Measurements from ENCODE around the gene ATG2A. TPM values are rescaled to one million over a fixed set of nuclear protein-coding genes. Genes with fewer than 3 reads are reported as not detected.

ATG2A gene
- total and polyA plus RNA-seq, 5 donors, result 13.3 to 17.9 (median 13.6) TPM

DNA sequence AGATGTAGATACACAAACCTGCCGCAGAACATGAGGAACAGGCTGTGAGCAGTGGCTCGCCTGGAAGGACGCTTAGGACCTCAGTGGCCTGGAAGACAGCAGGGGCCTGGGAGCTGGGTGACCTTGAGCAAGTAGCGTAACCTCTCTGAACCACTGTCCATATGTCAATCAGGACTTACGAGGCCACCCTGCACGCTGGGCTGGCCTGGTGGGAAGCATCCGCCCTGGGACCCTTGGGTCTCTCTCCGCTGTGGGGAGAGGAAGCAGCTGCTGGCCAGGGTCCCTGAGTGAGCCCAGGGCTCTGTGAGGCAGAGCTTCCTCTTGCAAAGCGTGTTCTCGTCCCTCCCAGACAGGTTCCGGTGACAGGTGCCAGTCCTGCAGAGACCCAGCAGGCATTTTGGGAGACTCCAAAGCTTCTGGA lies 24.6 kb downstream of the ATG2A start:
- Histone ChIP-seq H3K9me3 (ENCODE audit: control insufficient read depth, low read length) (no peaks in the 10 kb centered on the region), H3K27ac (ENCODE audit: low read length) (no peak overlapping the region), H3K4me1 (ENCODE audit: control insufficient read depth, insufficient read depth, low read length) (no peaks in the 10 kb centered on the region), H3K27me3 (ENCODE audit: control insufficient read depth, insufficient read depth) (no peaks in the 10 kb centered on the region), H3K4me3 (ENCODE audit: low read length) (no peak overlapping the region)
- WGBS, result 72% methylated on average over 11 of the region's 11 CpGs
- DNase-seq (peak in 1 of 3 donors; percentile 59), ATAC-seq (no peak)
- intact Hi-C loops (cut with DNase I), result loop anchor here in 3 of 4 donors (2.0 to 5.0 kb wide), 2 partner anchors 45 to 46 kb away; no protein-coding TSS in a partner anchor

GRCh38 chr11:64891880-64892279 lies 25.1 kb downstream of the ATG2A start:
- no peaks in the 10 kb centered on the region for H3K4me1 ChIP-seq (ENCODE audit: control insufficient read depth, insufficient read depth, low read length)
- no peak overlapping the region for H3K27ac ChIP-seq (ENCODE audit: low read length)
- ATAC-seq, result no peak
- intact Hi-C loops (cut with DNase I), result loop anchor here in 3 of 4 donors (2.0 to 5.0 kb wide), 2 partner anchors 45 kb away; no protein-coding TSS in a partner anchor
- WGBS, result 82% methylated on average over 5 of the region's 5 CpGs
- no peaks in the 10 kb centered on the region for H3K9me3 ChIP-seq (ENCODE audit: control insufficient read depth, low read length)
- DNase-seq, result no peak
- H3K27me3 ChIP-seq (ENCODE audit: control insufficient read depth, insufficient read depth), result no peaks in the 10 kb centered on the region
- no peak overlapping the region for H3K4me3 ChIP-seq (ENCODE audit: low read length)

- Histone ChIP-seq H3K27ac (ENCODE audit: low read length) (no peak overlapping the region), H3K27me3 (ENCODE audit: control insufficient read depth, insufficient read depth) (no peaks in the 10 kb centered on the region), H3K4me3 (ENCODE audit: low read length) (no peak overlapping the region), H3K4me1 (ENCODE audit: control insufficient read depth, insufficient read depth, low read length) (no peaks in the 10 kb centered on the region), H3K9me3 (ENCODE audit: control insufficient read depth, low read length) (no peaks in the 10 kb centered on the region)
- DNase-seq, result no peak
- ATAC-seq, result no peak
- intact Hi-C loops (cut with DNase I), result loop anchor here in 2 of 4 donors (5.0 kb wide), 1 partner anchor 44 kb away; no protein-coding TSS in a partner anchor
- WGBS, result 90% methylated on average over 25 of the region's 25 CpGs
Observed at GRCh38 chr11:64891215-64891848, 25.7 kb downstream of the ATG2A start.

GRCh38 chr11:64890522-64890939 lies 26.5 kb downstream of the ATG2A start:
- Histone ChIP-seq H3K4me3 (ENCODE audit: low read length) (no peak overlapping the region), H3K27ac (ENCODE audit: low read length) (no peak overlapping the region), H3K27me3 (ENCODE audit: control insufficient read depth, insufficient read depth) (no peaks in the 10 kb centered on the region), H3K9me3 (ENCODE audit: control insufficient read depth, low read length) (no peaks in the 10 kb centered on the region), H3K4me1 (ENCODE audit: control insufficient read depth, insufficient read depth, low read length) (no peaks in the 10 kb centered on the region)
- intact Hi-C loops (cut with DNase I), result loop anchor here in 2 of 4 donors (5.0 kb wide), 1 partner anchor 43 kb away; no protein-coding TSS in a partner anchor
- 90% methylated on average over 7 of the region's 7 CpGs for WGBS
- ATAC-seq (no peak), DNase-seq (no peak)

DNA sequence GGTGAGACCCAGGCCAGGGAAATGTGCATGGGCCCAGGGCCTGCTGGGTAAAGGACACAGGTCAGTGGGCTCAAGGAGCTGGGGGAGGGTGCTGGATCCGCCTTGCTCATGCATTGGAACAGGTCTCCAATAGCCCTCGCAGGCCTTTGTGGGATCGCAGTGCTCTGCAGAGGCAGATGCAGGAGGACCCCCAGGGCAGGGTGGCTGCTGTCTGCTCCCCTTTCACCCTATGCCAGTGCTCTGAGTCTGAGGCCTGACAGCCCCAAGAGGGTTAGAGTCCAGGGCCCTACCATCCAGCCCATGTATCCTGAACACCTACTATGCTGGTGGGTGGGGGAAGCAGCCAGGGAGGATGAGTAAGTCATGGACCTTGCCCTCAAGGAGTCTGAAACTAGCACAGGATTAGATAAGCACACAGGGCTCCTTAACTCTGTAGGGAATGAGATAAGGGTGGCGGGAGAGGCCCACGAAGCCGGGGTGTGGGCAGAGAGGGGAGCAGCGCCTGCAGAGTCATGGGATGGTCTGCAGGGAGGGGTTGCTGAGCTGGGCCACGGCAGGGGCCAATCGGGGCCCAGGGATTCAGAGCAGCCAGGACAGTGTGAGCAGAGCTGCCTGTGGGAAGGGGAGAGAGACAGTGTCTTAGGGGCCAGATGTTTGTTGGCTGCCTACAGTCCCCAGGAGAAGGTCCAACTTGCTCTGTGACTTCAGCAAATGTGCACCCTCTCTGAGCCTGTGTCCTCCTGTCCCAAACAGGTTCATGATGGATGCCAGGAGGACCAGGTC lies 28.1 kb downstream of the ATG2A start:
- Histone ChIP-seq H3K9me3 (ENCODE audit: control insufficient read depth, low read length) (no peaks in the 10 kb centered on the region), H3K27me3 (ENCODE audit: control insufficient read depth, insufficient read depth) (no peaks in the 10 kb centered on the region), H3K27ac (ENCODE audit: low read length) (no peak overlapping the region), H3K4me3 (ENCODE audit: low read length) (no peak overlapping the region), H3K4me1 (ENCODE audit: control insufficient read depth, insufficient read depth, low read length) (no peaks in the 10 kb centered on the region)
- ATAC-seq (no peak), DNase-seq (no peak)
- intact Hi-C loops (cut with DNase I), result no loop called here
- WGBS, result 50% methylated on average over 9 of the region's 9 CpGs

DNA sequence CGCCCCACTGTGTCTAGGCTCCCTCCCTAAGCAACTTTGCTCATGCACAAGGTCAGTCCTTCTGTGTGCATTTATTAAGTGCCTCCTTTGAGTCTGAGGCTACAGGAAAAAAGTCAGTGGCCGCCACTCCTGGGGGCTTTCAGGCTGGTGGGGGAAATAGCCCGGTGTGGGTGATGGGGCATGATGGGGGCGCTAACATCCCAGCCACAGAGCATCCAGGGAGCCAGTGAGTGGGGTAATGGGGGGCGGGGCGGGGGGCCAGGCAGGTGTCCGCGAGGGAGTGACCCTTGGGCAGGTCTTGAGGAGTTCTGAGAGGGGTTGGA lies 28.6 kb downstream of the ATG2A start:
- H3K9me3 ChIP-seq (ENCODE audit: control insufficient read depth, low read length), result no peaks in the 10 kb centered on the region
- DNase-seq (peak in 1 of 3 donors; percentile 50), ATAC-seq (no peak)
- intact Hi-C loops (cut with DNase I), result no loop called here
- WGBS, result 69% methylated on average over 8 of the region's 8 CpGs
- H3K4me1 ChIP-seq (ENCODE audit: control insufficient read depth, insufficient read depth, low read length), result no peaks in the 10 kb centered on the region
- H3K4me3 ChIP-seq (ENCODE audit: low read length), result no peak overlapping the region
- H3K27ac ChIP-seq (ENCODE audit: low read length), result no peak overlapping the region
- no peaks in the 10 kb centered on the region for H3K27me3 ChIP-seq (ENCODE audit: control insufficient read depth, insufficient read depth)

DNA sequence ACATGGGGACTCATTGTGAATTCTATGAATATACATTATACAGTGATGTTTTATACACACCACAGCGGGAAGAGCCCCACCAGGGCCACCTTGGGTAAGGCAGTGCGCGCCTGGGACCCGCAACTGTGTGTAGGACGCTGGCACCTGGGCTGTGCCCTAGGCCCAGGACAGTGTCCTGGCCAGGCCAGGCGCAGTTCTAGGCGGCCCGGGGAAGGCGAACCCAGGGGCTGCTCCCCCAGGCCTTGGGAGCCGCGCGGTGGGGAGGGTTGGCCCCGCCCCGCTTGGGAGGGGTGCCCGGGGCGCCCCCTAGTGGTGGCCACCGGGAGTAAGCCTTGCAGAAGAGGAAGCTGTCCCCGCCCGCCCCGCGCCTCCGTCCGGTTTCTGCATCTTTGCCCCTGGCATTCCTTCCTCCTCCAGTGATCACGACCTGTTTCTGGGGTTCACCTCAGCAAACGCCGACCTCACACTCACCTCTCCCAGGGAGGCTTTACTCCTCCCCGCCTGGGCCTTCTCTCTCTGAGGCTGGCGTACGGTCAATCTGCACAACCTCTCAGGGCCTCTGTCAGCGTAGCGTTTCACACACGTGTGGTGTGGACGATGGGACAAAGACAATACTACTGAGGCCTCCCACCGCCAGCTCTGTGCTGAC lies 29.1 kb downstream of the ATG2A start:
- H3K27ac ChIP-seq (ENCODE audit: low read length), result no peak overlapping the region
- 12% methylated on average over 34 of the region's 34 CpGs for WGBS
- ATAC-seq, result peak; percentile 88 to 91

DNA sequence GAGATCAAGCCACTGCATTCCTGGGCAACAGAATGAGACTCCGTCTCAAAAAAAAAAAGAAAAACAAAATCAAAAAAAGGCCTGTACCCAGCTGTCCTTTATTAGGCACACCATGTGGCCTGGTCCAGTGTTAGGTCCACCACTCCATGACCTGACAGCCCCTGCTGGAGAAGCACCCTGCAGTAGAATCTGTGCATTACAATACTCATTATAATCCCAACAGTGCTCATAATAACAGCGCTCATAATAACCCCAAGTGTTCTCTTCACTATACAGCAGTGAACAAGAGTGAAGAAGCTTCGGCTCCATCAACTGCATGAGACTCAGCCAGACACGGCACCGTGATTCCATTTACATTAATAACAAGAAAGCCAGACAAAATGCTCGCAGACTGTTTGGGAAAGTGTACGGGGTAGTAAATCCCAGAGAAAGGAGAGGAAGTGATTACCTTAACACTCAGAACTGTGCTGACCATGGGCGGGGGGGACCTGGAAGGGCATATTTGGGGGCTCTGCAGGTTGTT lies 29.7 kb downstream of the ATG2A start:
- ATAC-seq, result no peak
- intact Hi-C loops (cut with DNase I), result no loop called here
- no peaks in the 10 kb centered on the region for H3K27me3 ChIP-seq (ENCODE audit: control insufficient read depth, insufficient read depth)
- H3K27ac ChIP-seq (ENCODE audit: low read length), result no peak overlapping the region
- H3K4me1 ChIP-seq (ENCODE audit: control insufficient read depth, insufficient read depth, low read length), result no peaks in the 10 kb centered on the region
- no peak overlapping the region for H3K4me3 ChIP-seq (ENCODE audit: low read length)
- no peak for DNase-seq
- 83% methylated on average over 8 of the region's 8 CpGs for WGBS
- H3K9me3 ChIP-seq (ENCODE audit: control insufficient read depth, low read length), result no peaks in the 10 kb centered on the region

More for the DNA sequence above, 29.1 kb downstream of the ATG2A start:
- intact Hi-C loops (cut with DNase I), result no loop called here
- peak; percentile 83 to 95 (median 93) for DNase-seq
- Histone ChIP-seq H3K4me3 (ENCODE audit: low read length) (no peak overlapping the region), H3K4me1 (ENCODE audit: control insufficient read depth, insufficient read depth, low read length) (no peaks in the 10 kb centered on the region), H3K27me3 (ENCODE audit: control insufficient read depth, insufficient read depth) (no peaks in the 10 kb centered on the region), H3K9me3 (ENCODE audit: control insufficient read depth, low read length) (no peaks in the 10 kb centered on the region)

DNA sequence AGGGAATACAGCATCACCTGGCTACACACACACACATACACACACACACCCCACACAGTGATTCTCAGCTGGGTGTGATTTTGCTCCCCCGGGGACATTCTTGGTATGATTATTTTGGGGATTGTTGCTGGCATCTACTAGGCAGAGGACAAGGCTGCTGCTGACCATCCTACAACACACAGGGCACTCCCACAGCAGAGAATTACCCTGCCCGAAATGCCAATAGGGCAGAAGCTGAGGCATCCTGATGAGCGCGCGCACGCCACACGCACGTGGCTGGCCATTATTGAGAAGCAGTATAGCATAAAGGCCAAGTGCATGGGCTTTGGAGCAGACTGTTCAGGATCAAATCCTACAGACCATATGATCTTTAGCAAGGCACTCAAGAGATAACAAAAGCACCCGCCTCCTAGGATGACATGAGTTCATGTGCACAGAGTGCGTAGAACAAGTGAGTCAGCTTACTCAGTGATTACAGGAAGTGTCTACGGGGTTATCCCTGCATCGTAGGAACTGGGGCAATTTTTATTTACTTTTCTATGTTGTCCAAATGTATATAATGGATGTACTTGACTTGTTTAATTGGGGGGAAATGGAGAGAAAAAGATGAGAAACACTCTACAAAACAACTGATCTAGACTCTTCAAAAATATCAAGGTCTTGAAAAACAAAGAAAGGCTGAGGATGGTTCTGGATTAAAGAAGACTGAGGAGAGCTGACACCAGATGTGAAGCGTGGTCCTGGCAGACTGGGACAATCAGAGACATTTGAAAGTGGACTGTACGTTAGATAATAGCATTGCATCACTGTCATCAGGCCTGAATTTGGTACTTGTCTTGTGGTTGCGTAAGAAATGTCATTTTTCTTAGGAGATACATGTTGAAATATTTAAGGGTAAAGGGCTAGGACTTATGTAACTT lies 31.4 kb downstream of the ATG2A start:
- Histone ChIP-seq H3K27me3 (ENCODE audit: control insufficient read depth, insufficient read depth) (no peaks in the 10 kb centered on the region), H3K9me3 (ENCODE audit: control insufficient read depth, low read length) (no peaks in the 10 kb centered on the region), H3K27ac (ENCODE audit: low read length) (no peak overlapping the region), H3K4me3 (ENCODE audit: low read length) (no peak overlapping the region), H3K4me1 (ENCODE audit: control insufficient read depth, insufficient read depth, low read length) (no peaks in the 10 kb centered on the region)
- 76% methylated on average over 15 of the region's 15 CpGs for WGBS
- DNase-seq, result no peak
- intact Hi-C loops (cut with DNase I), result no loop called here
- no peak for ATAC-seq

GRCh38 chr11:64884019-64884418 lies 33.0 kb downstream of the ATG2A start:
- DNase-seq (no peak), ATAC-seq (no peak)
- Histone ChIP-seq H3K9me3 (ENCODE audit: control insufficient read depth, low read length) (no peaks in the 10 kb centered on the region), H3K27me3 (ENCODE audit: control insufficient read depth, insufficient read depth) (no peaks in the 10 kb centered on the region), H3K4me3 (ENCODE audit: low read length) (no peak overlapping the region), H3K27ac (ENCODE audit: low read length) (no peak overlapping the region), H3K4me1 (ENCODE audit: control insufficient read depth, insufficient read depth, low read length) (no peaks in the 10 kb centered on the region)
- intact Hi-C loops (cut with DNase I), result no loop called here
- 91% methylated on average over 8 of the region's 8 CpGs for WGBS
